Panc1 (cell line): Measurements from ENCODE around the gene FBP2. TPM values are rescaled to one million over a fixed set of nuclear protein-coding genes. Genes with fewer than 3 reads are reported as not detected.

Experiments
- ATAC-seq: fragments of 200-7000 bp; cut with Tn5 transposase; 2 replicates; pipeline ENCODE4 v1.9.1; 2020; ENCODE audit warnings: mild to moderate bottlenecking, moderate library complexity
- BruUV-seq: library from RNA; stranded (reverse); fragments of 400-500 nt; replicated peaks from 2 replicates; lab custom pipeline; 2021; lab: Mats Ljungman, UMichigan
- CTCF ChIA-PET: fragments of 300-600 bp; sonication (Branson Sonifier 250); formaldehyde crosslinking; loops from one replicate; lab custom pipeline; 2022; ENCODE audit warnings: antibody characterized with exemption; lab: Charles Lee
- POLR2A ChIA-PET: fragments of 300-600 bp; sonication (Branson Sonifier 250); formaldehyde crosslinking; loops from one replicate; lab custom pipeline; 2022; ENCODE audit warnings: antibody characterized with exemption; lab: Charles Lee
- DNase-seq: peaks from one replicate; pipeline ENCODE4 v3.0.0-alpha.2; 2010; ENCODE audit warnings: low read depth, low spot score
- H3K27ac ChIP-seq: 2 replicates; pipeline ENCODE4 v1.5.1; 2011; ENCODE audit warnings: mild to moderate bottlenecking, low read length, inconsistent platforms
- H3K27me3 ChIP-seq: fragments of 200-500 bp; sonication (Bioruptor generic); 2 replicates; pipeline ENCODE4 v1.6.0; 2014; ENCODE audit warnings: low read length, inconsistent platforms; ENCODE audit not compliant: control insufficient read depth, insufficient read depth
- H3K36me3 ChIP-seq: fragments of 200-500 bp; sonication (Bioruptor generic); 2 replicates; pipeline ENCODE4 v1.5.1; 2014; ENCODE audit warnings: inconsistent platforms, mild to moderate bottlenecking, low read length, moderate library complexity; ENCODE audit not compliant: control insufficient read depth, insufficient read depth
- H3K4me1 ChIP-seq: 2 replicates; pipeline ENCODE4 v1.5.1; 2011; ENCODE audit warnings: inconsistent platforms, mild to moderate bottlenecking, low read length, moderate library complexity; ENCODE audit not compliant: control insufficient read depth, insufficient read depth
- H3K4me3 ChIP-seq, 2 experiments: 2 replicates each; pipeline ENCODE4 v1.5.1; 2011 to 2012; ENCODE audit warnings: low read depth in 2 of 2, low read length in 2 of 2, mild to moderate bottlenecking in 2 of 2, inconsistent platforms in 1 of 2, moderate library complexity in 1 of 2
- H3K9me3 ChIP-seq: fragments of 200-500 bp; sonication (Bioruptor generic); 2 replicates; pipeline ENCODE4 v1.5.1; 2014; ENCODE audit warnings: low read depth, mild to moderate bottlenecking, inconsistent platforms, low read length, moderate library complexity; ENCODE audit not compliant: control insufficient read depth, insufficient read depth
- CTCF ChIP-seq: fragments of 450-650 bp; IDR thresholded peaks from 2 replicates; pipeline ENCODE4 v1.5.1; 2017; ENCODE audit warnings: mild to moderate bottlenecking
- POLR2AphosphoS5 ChIP-seq: IDR thresholded peaks from 2 replicates; pipeline ENCODE4 v1.6.1; 2012; ENCODE audit warnings: mild to moderate bottlenecking, low read depth, low read length, moderate library complexity
- REST ChIP-seq, 2 experiments: IDR thresholded peaks; 2 replicates each; pipeline ENCODE4 v1.6.1; 2011 to 2012; ENCODE audit warnings: low read depth in 2 of 2, control low read depth in 1 of 2, low read length in 1 of 2, mild to moderate bottlenecking in 1 of 2, moderate library complexity in 1 of 2; ENCODE audit not compliant: insufficient read depth in 1 of 2
- SIN3A ChIP-seq: IDR thresholded peaks from 2 replicates; pipeline ENCODE4 v1.6.1; 2012; ENCODE audit warnings: low read depth, mild to moderate bottlenecking, low read length, moderate library complexity, borderline replicate concordance; ENCODE audit not compliant: insufficient read depth
- TCF7L2 ChIP-seq: IDR thresholded peaks from 2 replicates; pipeline ENCODE4 v1.6.1; 2011; ENCODE audit warnings: mild to moderate bottlenecking, low read depth, low read length, inconsistent platforms
- in situ Hi-C: cut with HindIII; loops from 2 replicates; pipeline ENCODE4 v1.10.0; 2016; ENCODE audit warnings: low sequenced_read_pairs, low pct_unique_long_range_greater_than_20kb
- intact Hi-C: fragments of 100-400 bp; cut with micrococcal nuclease; formaldehyde crosslinking; loops from one replicate; pipeline ENCODE4 v1.10.0; 2022; ENCODE audit not compliant: unreplicated experiment
- total RNA-seq: library from RNA; stranded (reverse); gene quantifications from one replicate; pipeline ENCODE4 v1.2.1, GENCODE V29; 2021; ENCODE audit not compliant: unreplicated experiment

FBP2 gene
- total RNA-seq, 1 experiment from 2014 or later: not detected

GRCh38 chr9:94639061-94639998, 45.7 kb upstream of the FBP2 start, which contains the start of gene FBP1:
FBP1 (minus strand) TSS chr9:94639518; CDS start chr9:94639310, 208 bp downstream.
- no peaks in the 10 kb centered on the region; the same call in 1 of the 2 replicates for H3K27me3 ChIP-seq
- in situ Hi-C loops (no loop called here), intact Hi-C loops (no loop called here)
- ATAC-seq: peak; percentile 65; the same call in 1 of the 2 replicates
- no TSS peak for BruUV-seq
- ChIA-PET POLR2A (interaction anchor here (0.6 kb wide), 1 partner anchor 112 kb away, joined by 4 read pairs; no protein-coding TSS in a partner anchor), CTCF (no interaction called here)
- TF ChIP-seq CTCF (no peak), POLR2AphosphoS5 (no peak), TCF7L2 (no peak)
- DNase-seq: no peak
- H3K4me1 ChIP-seq: no peaks in the 10 kb centered on the region
- H3K27ac ChIP-seq: no peak within 1 kb of the TSS
- no peaks in the 10 kb centered on the region for H3K36me3 ChIP-seq
- no peaks in the 10 kb centered on the region for H3K9me3 ChIP-seq
- peak within 1 kb of the TSS; percentile 14 to 23; a peak in 3 of 4 replicates for H3K4me3 ChIP-seq

GRCh38 chr9:94638335-94639060, 44.9 kb upstream of the FBP2 start:
- POLR2A ChIA-PET: no interaction called here
- CTCF ChIA-PET: interaction anchor here (0.6 to 0.8 kb wide), 2 partner anchors 9 to 490 kb away, joined by 3 to 4 read pairs; no protein-coding TSS in a partner anchor
- Histone ChIP-seq H3K4me1 (no peaks in the 10 kb centered on the region), H3K4me3 (no peak overlapping the region), H3K36me3 (no peaks in the 10 kb centered on the region), H3K9me3 (no peaks in the 10 kb centered on the region), H3K27me3 (no peaks in the 10 kb centered on the region; the same call in 1 of the 2 replicates), H3K27ac (no peak overlapping the region)
- DNase-seq (no peak), ATAC-seq (no peak)
- no peak for TF ChIP-seq TCF7L2
- no peak for TF ChIP-seq CTCF
- no peak for TF ChIP-seq REST (IDR thresholded peaks at IDR 0.05; ENCODE audit: insufficient read depth in 1 of 2, low read depth in 2 of 2, low read length in 1 of 2)
- TF ChIP-seq POLR2AphosphoS5: no peak
- TF ChIP-seq SIN3A: no peak
- intact Hi-C loops: no loop called here
- no TSS peak for BruUV-seq
- in situ Hi-C loops: no loop called here
